ENCODE measurements around the gene PCDHGA1.

The PCDHGA1 gene

DNA sequence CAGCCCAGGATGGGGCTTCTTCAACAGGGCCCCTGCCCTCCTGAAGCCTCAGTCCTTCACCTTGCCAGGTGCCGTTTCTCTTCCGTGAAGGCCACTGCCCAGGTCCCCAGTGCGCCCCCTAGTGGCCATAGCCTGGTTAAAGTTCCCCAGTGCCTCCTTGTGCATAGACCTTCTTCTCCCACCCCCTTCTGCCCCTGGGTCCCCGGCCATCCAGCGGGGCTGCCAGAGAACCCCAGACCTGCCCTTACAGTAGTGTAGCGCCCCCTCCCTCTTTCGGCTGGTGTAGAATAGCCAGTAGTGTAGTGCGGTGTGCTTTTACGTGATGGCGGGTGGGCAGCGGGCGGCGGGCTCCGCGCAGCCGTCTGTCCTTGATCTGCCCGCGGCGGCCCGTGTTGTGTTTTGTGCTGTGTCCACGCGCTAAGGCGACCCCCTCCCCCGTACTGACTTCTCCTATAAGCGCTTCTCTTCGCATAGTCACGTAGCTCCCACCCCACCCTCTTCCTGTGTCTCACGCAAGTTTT lies 182.1 kb downstream of the PCDHGA1 start:
- ATAC-seq (peak; percentile 50), DNase-seq (peak; percentile 83 to 85)

DNA sequence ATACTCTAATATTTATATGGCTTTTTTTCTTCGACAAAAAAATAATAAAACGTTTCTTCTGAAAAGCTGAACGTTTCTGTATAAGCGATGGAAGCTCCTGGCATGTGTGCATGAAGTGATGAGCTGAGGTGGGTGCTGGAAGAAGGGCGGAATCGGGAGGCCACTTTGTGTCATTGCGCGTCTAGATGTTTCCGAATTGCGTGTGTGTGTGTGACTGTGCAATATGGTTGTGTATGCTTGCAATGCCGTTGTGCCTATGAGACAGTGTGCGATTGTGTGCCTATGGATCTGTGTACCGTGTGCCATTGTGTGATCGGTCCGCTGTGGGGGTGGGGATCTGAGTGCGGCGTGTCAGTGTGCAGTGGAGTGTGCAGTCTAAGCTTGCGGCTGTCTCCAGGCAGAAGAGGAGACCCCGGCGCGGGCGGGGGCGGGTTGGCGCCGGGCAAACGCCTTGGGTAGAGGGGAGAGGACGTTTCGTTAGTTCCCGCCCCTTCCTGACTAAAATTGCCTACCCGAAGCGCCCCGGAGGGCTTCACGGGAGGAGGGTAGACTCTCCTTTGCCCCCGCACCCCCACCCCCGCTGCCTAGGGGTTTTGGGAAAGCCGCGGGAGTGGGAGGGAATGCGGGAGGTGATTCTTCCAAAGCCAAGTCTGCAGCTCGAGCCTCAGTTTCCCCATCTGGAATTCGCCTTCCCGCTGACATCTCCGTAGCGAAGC lies 182.8 kb downstream of the PCDHGA1 start:
- Mint-ChIP-seq H3K27ac (peak overlapping the region; percentile 95), H3K4me1 (peaks cover 59% of the 10 kb centered on the region)
- DNase-seq, result peak; percentile 31 to 50

More for the DNA sequence above, 182.1 kb downstream of the PCDHGA1 start:
- Mint-ChIP-seq H3K27ac (peak overlapping the region; percentile 85 to 95), H3K4me1 (peaks cover 59% of the 10 kb centered on the region), H3K9me3 (no peaks in the 10 kb centered on the region), H3K27me3 (no peaks in the 10 kb centered on the region), H3K4me3 (peak overlapping the region; percentile 82 to 89)

GRCh38 chr5:141513627-141514329 lies 183.5 kb downstream of the PCDHGA1 start:
- DNase-seq (peak; percentile 56 to 76), ATAC-seq (peak; percentile 74)
- H3K9me3 Mint-ChIP-seq, result no peaks in the 10 kb centered on the region
- H3K27me3 Mint-ChIP-seq, result no peaks in the 10 kb centered on the region
- peak overlapping the region; percentile 82 to 89 for H3K4me3 Mint-ChIP-seq
- H3K4me1 Mint-ChIP-seq, result peaks cover 59% of the 10 kb centered on the region
- peak overlapping the region; percentile 95 for H3K27ac Mint-ChIP-seq

More for the DNA sequence above, 182.8 kb downstream of the PCDHGA1 start:
- Mint-ChIP-seq H3K9me3 (no peaks in the 10 kb centered on the region), H3K27me3 (no peaks in the 10 kb centered on the region), H3K4me3 (peak overlapping the region; percentile 82 to 89)
- peak; percentile 64 for ATAC-seq

GRCh38 chr5:141514330-141515133 lies 184.2 kb downstream of the PCDHGA1 start:
- peak in 1 of 2 donors; percentile 29 for DNase-seq
- Mint-ChIP-seq H3K4me1 (peaks cover 52% of the 10 kb centered on the region), H3K9me3 (no peaks in the 10 kb centered on the region), H3K27me3 (no peaks in the 10 kb centered on the region), H3K4me3 (peak overlapping the region; percentile 14 to 20), H3K27ac (peak overlapping the region in 1 of 2 donors; percentile 95)
- ATAC-seq, result peak; percentile 37

DNA sequence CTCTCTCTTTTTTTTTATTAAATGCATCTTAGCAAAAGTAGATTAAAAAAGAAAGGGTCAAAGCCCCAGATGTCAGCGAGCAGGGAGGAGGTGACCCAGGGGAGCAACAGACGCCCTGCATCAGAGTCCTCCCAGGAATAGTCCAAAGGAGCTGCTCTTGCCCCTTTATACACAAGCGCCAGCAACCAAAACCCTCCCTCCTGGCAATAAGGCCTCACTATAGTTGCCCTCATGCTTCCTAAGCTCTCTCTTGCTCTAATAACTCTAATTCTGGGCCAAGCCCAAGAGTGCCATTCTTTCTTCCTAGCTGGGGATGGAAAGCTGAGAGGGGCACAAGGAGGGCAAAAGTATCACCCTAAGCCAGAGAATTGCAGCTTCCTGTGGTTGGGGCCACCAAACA lies 184.8 kb downstream of the PCDHGA1 start:
- H3K27ac Mint-ChIP-seq, result no peak overlapping the region
- H3K9me3 Mint-ChIP-seq, result no peaks in the 10 kb centered on the region
- peaks cover 46% of the 10 kb centered on the region for H3K4me1 Mint-ChIP-seq
- DNase-seq (no peak), ATAC-seq (no peak)
- no peak overlapping the region for H3K4me3 Mint-ChIP-seq
- no peaks in the 10 kb centered on the region for H3K27me3 Mint-ChIP-seq

DNA sequence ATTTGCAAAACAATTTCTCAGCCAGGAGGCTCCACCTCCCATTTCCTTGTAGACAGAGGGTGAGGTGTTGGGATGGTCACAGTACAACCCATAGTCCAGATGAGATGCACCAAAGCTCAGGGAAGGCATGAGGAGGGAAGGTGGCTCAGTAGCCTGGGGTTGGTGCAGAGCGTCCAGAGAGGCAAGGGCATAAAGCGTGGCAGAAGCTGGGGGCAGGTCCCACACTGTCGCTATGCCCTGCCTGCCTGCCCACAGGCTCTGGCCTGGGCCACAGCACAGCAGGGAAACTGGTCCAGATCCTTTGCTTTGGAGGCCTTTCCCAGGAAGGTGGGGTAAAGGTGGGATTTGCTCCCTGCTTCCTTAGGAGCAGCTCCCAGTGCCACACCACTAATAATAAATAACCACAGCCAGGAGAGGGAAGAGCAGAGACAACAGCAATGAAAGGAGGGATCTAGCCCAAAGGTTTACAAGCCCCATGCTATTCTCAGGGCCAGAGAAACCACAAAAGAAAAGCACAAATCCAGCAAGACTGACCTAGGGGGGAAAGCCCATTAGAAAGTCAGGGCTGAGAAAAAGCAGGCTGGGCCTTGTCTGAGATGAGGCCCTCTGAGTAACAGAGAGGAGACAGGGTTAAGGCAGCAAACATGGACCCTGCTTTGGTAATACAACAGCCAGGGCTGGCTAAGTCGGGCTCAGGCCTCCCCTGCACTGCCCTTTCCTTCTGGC lies 185.8 kb downstream of the PCDHGA1 start:
- H3K27me3 Mint-ChIP-seq, result no peaks in the 10 kb centered on the region
- H3K9me3 Mint-ChIP-seq, result no peaks in the 10 kb centered on the region
- no peak overlapping the region for H3K27ac Mint-ChIP-seq
- DNase-seq, result no peak
- H3K4me3 Mint-ChIP-seq, result no peak overlapping the region
- peaks cover 52% of the 10 kb centered on the region for H3K4me1 Mint-ChIP-seq
- no peak for ATAC-seq

- ATAC-seq, result no peak
- no peaks in the 10 kb centered on the region for H3K9me3 Mint-ChIP-seq
- no peaks in the 10 kb centered on the region for H3K27me3 Mint-ChIP-seq
- H3K4me1 Mint-ChIP-seq, result peaks cover 57% of the 10 kb centered on the region
- no peak for DNase-seq
- no peak overlapping the region for H3K27ac Mint-ChIP-seq
- no peak overlapping the region for H3K4me3 Mint-ChIP-seq
Measured at GRCh38 chr5:141516672-141517025, 186.3 kb downstream of the PCDHGA1 start.

DNA sequence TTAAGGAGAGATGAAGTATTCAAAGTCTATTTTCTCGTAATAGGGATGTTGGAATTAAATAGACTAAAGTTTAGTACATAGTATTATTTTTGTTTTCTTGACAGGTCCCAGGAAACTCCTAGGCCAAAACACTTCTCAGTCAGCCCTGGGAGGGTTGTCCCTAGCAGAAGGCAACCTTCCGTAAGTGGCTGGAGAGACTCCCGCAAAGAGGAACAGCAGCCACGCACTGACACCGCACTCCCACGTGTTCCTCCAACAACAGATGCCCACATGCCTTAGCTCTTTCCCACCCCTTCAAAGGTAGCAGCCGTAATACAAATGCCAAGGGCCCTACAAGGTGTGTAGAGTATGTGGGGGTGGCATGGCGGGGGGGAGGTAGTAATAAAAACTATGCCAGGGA lies 187.0 kb downstream of the PCDHGA1 start:
- ATAC-seq (no peak), DNase-seq (no peak)
- no peak overlapping the region for H3K4me3 Mint-ChIP-seq
- H3K27me3 Mint-ChIP-seq, result no peaks in the 10 kb centered on the region
- no peak overlapping the region for H3K27ac Mint-ChIP-seq
- H3K9me3 Mint-ChIP-seq, result no peaks in the 10 kb centered on the region
- peaks cover 63% of the 10 kb centered on the region for H3K4me1 Mint-ChIP-seq

DNA sequence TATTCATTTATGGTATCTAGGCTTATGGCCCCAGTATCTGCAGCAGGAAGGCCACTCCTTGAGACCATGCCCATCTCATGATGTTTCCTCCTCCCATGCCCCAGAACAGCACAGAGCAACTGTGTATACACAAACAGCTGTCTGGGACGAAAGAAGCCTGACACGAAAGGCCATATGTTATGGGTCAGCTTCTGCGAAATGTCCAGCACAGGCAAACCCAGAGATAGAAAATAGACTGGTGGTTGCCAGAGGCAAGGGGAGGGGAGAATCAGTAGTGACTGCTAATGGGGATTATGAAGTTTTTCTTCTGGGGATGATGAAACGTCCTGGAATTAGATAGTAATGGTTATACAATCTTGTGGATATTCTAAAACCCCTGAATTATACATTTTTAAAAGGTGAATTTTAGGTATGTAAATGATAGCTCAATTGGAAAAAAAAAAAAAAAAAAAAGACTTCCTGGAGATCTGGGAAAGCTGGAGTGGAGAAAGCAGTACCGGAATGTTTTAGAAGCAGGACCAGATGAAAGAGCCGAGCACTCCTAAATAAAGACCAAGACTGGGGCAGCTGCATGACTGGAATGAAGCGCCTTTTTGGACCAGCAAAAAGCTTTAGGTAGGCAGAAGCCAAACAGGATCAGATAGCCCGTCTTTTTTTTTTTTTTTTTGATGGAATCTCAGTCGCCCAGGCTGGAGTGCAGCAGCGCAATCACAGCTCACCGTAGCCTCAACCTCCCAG lies 187.7 kb downstream of the PCDHGA1 start:
- H3K27ac Mint-ChIP-seq, result peak overlapping the region in 1 of 2 donors; percentile 3
- H3K27me3 Mint-ChIP-seq, result no peaks in the 10 kb centered on the region
- H3K4me3 Mint-ChIP-seq, result no peak overlapping the region
- no peaks in the 10 kb centered on the region for H3K9me3 Mint-ChIP-seq
- H3K4me1 Mint-ChIP-seq, result peaks cover 63% of the 10 kb centered on the region
- ATAC-seq (no peak), DNase-seq (no peak)

DNA sequence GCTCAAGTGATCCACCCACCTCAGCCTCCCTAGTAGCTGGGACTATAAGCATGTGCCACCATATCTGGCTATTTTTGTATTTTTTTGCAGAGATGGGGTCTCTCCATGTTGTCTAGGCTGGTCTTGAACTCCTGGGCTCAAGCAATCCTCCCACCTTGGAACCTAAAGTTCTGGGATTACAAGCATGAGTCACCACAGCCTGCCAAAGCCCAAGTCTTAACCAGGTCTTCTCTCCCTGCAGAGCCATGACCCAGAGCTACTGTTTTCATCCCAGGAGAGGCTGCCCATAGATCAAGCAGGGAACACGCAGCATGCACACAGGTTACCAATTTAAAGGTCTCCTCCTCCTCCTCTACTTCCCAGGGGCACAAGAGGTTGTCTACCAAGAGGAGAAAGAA lies 188.3 kb downstream of the PCDHGA1 start:
- ATAC-seq, result no peak
- no peak overlapping the region for H3K27ac Mint-ChIP-seq
- H3K9me3 Mint-ChIP-seq, result no peaks in the 10 kb centered on the region

DNA sequence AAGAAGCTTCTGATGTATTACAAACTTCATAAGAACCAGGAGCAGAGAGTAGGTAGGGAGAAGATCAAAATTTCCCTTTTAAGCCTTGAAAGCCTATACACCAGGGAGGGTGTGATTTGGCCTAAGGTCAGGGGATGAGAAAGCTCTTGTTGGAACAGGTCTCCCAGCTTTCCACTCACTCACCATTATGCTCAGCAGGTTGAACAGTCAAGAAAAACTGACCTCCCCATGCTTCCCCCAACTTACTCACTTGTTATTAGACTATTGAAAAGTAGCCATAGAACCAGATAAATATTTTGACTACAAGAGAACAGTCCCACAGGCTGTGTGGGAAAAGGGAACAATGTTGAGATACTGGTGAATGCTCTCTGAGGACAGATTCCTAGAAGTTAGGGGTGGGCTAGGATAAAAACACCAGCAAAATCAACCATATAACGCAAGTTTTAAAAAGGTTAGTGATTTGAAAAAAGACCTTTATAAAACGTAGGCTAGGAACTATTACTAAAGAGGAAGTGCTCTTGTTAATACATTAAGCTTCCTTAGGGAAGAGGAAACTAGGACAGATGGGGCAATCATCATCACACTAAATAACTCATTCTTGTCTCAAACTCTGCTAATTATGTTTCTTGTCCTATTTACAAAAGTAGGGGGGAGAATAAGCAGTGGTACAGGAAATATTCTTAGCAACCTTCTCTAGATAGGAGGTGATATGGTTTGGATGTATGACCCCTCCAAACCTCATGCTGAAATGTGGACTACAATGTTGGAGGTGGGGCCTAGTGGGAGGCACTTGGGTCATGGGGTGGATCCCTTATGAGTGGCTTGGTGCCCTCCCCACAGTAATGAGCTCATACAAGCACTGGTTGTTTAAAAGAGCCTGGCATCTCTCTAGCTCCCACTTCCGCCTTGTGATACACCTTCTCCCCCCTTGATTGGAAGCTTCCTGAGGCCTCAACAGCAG lies 189.6 kb downstream of the PCDHGA1 start:
- no peak for ATAC-seq
- no peaks in the 10 kb centered on the region for H3K27me3 Mint-ChIP-seq
- H3K27ac Mint-ChIP-seq, result peak overlapping the region in 1 of 2 donors; percentile 19
- no peaks in the 10 kb centered on the region for H3K9me3 Mint-ChIP-seq
- peaks cover 55% of the 10 kb centered on the region for H3K4me1 Mint-ChIP-seq
- no peak overlapping the region for H3K4me3 Mint-ChIP-seq
- DNase-seq, result no peak

More for the DNA sequence above, 188.3 kb downstream of the PCDHGA1 start:
- Mint-ChIP-seq H3K4me1 (peaks cover 61% of the 10 kb centered on the region), H3K4me3 (no peak overlapping the region), H3K27me3 (no peaks in the 10 kb centered on the region)
- no peak for DNase-seq

DNA sequence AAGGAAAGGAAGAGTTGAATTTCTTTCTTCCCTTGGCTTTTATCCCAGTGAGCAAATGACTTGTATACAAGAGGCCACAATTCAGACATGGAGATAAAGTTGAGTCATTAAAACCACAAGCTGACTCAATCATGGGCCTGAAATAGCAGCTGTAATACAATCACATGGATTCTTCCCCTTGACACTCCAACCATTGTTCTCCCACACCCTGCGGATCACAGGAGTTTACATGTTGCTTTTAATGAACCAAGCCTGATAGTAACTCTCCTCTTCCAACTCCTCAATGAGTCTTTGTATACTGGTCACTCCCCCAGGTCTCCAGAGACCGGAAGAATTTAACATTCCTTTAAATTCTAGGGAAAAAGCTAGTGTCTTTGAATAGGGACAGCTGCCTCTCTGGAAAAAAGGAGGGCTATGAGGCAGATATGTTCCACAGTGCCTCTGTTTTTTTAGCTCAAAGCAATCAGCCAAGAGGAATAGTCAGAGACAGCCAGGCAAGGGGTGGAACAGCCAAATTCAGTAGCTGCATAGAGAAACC lies 191.0 kb downstream of the PCDHGA1 start:
- ATAC-seq, result peak; percentile 75
- Mint-ChIP-seq H3K9me3 (no peaks in the 10 kb centered on the region), H3K27ac (peak overlapping the region in 1 of 2 donors; percentile 47), H3K4me3 (no peak overlapping the region), H3K4me1 (peaks cover 54% of the 10 kb centered on the region), H3K27me3 (no peaks in the 10 kb centered on the region)
- DNase-seq, result no peak

- ATAC-seq, result no peak
- no peak for DNase-seq
- no peaks in the 10 kb centered on the region for H3K27me3 Mint-ChIP-seq
- H3K4me3 Mint-ChIP-seq, result peak overlapping the region in 1 of 2 donors; percentile 3
- H3K4me1 Mint-ChIP-seq, result peaks cover 49% of the 10 kb centered on the region
- peak overlapping the region in 1 of 2 donors; percentile 46 for H3K27ac Mint-ChIP-seq
- no peaks in the 10 kb centered on the region for H3K9me3 Mint-ChIP-seq
Measured at GRCh38 chr5:141522301-141522700, 192.0 kb downstream of the PCDHGA1 start.

All from stimulated activated naive CD8-positive, alpha-beta T cell treated with anti-CD3 and anti-CD28 coated beads, Interleukin-15, amount 100 ng/mL, for 72 hours (primary cell).